Stimulated activated CD4-positive, alpha-beta T cell treated with anti-CD3 and anti-CD28 coated beads, TNF-alpha, amount 100 ng/mL, for 4 hours (primary cell): ENCODE measurements around the gene SVIL.
"Not testable (repeated sequence)": the region's sequence is repeated elsewhere in the genome, so short reads cannot be mapped to it uniquely, and the experiment has no call there.

Source experiments
- DNase-seq, 3 experiments: peaks; one replicate each; pipeline ENCODE4 v3.0.0-alpha.2; 2020; ENCODE audit warnings: low read depth in 3 of 3

SVIL gene

DNA sequence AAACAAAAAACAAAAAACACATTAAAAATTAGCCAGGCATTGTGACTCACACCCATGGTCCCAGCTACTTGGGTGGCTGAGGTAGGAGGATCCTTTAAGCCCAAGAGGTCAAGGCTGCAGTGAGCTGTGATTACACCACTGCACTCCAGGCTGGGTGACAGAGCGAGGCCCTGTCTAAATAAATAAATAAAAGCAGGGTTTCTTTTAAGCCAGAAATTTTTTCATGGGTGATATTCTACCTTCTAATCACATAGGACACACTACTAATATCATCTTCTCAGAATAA lies 14.2 kb upstream of the SVIL start:
- no peak for DNase-seq

- no peak for DNase-seq
Observed at GRCh38 chr10:29648114-29648982, 13.6 kb upstream of the SVIL start.

DNA sequence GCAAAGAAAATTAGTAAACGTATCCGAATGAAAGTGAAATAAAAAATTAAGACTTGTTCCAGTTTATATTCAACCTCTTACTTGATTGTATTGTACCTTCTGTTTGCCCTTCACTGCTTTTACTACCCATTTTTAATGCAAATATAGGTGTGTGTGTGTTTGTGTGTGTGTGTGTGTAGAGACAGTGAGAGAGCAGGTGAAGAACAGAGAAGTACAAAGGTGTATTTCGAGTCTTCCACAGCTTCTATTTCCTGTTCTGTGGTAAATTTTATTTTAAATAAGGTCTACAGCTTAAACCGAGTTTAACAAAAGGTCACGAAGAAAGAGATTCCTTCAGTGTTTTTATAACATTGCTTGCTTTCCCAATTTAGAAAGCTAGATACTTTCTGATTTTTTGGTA lies 12.7 kb upstream of the SVIL start:
- no peak for DNase-seq

- no peak for DNase-seq
Observed at GRCh38 chr10:29646960-29647461, 12.2 kb upstream of the SVIL start.

DNA sequence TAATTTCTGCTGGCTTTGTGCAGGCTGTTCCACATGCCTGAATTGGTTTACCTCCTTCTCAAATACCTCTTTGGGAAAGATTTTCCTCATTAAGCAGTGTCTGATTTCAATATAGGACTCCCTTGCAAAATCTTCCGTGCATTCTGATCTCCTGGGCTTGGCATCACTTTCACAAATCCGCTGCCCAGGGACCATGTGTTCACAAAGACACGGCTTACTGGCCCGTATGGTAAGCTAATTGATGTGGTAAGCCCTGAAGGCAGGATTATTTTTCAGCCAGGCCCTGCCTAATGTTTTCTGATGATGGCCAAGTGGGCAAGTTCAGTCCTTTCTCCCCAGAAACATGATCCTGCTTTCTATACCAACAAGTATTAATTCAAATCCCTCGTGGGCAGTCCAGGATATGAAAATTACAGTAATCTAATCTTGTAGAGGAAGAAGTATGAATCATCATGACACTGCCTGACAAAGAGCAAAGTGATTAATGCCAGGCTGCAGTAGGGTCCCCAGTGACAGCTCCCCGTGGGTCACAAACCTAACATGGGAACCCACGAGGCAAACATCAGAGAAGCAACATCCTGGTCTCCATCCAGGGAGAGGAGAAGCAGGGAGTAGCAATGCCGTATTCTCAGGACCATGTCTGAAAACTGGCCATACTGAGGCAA lies 11.6 kb upstream of the SVIL start:
- DNase-seq, result no peak

GRCh38 chr10:29643771-29644501 lies 9.2 kb upstream of the SVIL start:
- no peak for DNase-seq

DNA sequence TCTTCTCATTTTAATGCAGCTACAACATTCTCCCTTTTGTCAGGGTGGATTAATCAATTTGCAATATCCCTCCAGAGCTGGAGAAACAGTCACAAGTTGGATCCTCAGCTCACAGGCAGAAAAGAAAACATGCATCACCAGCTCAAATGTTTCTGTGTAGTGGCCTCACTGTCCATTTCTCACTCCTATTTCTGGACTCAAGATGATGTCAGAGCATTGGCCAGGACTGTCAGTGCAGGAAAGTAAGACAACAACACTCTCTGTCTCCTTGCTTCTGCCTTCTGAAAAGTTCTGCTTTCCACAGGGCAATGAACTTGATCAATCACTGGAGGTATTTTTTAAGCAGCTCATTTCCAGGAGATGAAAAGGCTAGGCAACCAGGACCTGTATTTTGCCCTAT lies 8.2 kb upstream of the SVIL start:
- no peak for DNase-seq

GRCh38 chr10:29637537-29637936 lies 2.8 kb upstream of the SVIL start:
- no peak for DNase-seq

DNA sequence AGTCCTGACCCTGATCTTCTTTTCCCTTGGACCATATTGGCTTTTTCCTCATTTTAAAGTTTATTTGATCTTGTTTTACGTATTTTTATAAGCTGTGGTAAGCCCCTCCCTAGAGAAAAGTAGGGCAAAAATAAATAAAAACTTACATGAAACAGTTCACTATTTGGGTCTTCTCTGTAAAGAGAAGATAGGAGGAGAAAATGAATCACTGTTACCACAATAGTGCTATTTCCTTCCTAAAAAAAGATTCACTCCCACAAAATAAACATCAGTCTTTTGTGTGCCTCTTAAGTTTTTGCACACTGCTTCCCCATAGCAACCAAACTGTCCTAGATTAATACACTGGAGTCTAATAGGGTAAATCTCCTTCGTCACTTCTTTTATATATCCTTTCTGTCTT lies 1.4 kb upstream of the SVIL start:
- no peak for DNase-seq

- no peak for DNase-seq
Observed at GRCh38 chr10:29635711-29636144, 957 bp upstream of the SVIL start.

DNA sequence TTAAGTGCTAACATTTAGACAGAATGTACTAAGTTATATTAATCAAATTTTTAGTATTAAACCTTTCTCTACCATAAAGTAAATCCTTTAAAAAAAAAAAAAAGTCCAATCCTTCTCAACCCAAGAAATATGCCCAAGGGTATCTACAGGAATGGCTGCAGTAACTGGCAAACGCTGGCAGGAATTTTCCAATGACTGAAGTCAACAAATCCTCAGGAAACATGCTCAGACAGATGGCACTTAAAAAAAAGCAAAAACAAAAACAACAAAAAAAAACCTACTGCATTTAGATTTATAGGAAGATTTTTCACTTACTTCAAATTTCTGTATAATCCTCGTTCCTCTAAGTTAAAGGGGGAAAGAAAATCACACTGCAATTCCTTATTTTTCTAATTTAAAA lies 666 bp downstream of the SVIL start:
- DNase-seq, result no peak

DNA sequence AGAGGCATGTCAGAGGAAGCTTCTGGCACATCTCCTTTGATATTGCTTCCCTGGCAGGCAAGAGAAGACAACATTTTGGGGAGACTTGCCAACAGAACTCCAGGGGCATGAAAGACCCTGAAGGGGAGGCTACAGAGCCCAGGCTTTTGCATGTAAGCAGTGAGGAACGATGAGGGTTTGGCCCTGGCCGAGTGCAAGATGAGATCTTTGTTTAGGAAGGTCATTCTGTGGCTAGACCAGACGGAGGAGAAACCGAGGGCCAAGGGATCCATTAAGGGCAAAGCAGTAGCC lies 3.8 kb downstream of the SVIL start:
- no peak for DNase-seq

GRCh38 chr10:29630205-29631048 lies 4.3 kb downstream of the SVIL start:
- no peak for DNase-seq

DNA sequence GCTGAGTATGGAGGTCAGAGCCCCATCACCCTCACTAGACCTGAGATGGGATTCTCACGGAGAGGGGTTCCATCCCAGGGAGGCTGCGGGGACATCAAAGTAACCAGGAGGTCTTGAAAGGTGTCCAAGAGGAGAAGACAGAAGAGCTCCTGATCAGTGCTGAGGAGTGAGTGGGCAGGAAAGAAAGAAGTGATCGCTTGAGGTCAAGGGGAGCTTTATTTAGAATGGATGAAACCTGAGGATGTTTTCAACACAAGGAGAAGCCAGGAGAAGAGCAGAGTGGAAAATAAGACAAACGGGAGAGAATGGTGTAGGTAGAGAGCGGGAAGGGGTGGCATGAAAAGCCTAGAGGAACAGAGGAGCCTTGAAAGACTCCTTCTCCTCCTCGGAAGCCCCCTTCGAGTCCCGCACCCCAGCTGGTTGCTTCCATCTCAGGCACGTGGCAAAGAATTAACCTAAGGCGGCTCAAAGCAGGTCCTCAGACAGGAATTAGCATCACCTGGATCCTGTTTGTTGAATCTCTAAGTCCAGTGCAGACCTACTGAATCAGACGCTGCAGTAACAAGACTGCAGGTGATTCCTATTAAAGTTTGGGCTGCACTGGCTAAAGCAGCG lies 5.8 kb downstream of the SVIL start:
- no peak for DNase-seq

DNA sequence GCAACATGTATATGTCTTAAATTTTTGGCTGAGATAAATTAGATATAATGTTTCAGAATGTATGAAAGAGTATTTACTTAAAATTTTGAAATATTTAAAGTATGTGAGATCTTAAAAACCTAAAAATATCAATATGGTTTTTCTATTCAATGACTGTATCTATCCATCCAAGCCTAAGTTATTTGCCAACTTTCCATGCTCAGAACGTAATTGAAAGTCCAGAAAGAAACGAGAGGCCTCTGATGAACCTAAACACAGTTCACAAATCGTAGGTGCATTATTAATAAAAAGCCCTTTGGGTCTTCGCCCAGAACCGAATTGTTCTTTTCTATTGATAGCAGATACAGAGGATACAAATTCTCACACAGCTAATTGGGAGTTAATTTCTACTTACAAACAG lies 6.5 kb downstream of the SVIL start:
- DNase-seq, result no peak

- DNase-seq, result no peak
Observed at GRCh38 chr10:29627201-29628132, 7.3 kb downstream of the SVIL start.

GRCh38 chr10:29624357-29624756 lies 10.4 kb downstream of the SVIL start:
- DNase-seq, result not testable (repeated sequence)

GRCh38 chr10:29623797-29624196 lies 11.0 kb downstream of the SVIL start:
- no peak for DNase-seq

DNA sequence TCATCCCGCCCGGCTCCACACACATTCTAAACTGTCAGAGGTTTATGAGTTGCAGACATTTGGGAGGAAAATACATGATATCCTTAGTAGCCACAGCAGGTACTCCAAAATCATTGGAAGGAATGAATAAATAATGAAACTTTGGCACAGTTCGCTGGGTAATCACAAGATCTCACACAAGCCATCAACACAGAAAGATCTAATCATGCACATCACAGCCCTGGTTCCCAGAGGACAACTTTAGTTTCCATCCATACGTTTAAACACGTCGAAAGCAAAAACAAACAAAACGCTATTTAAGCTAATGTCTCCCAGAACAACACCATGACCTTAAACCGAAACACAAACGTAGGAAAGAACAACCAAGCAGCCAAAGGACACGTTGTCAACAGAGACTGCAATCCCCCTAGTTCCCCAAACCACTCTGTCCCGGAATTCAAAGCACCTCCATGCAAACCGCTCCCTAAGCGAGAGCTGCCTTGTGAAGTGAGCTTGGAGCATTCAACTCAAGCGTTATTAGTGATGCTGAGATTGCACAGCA lies 12.3 kb downstream of the SVIL start:
- no peak for DNase-seq

GRCh38 chr10:29621161-29621560 lies 13.6 kb downstream of the SVIL start:
- no peak for DNase-seq
